GM23338 (cell line): ENCODE measurements around the gene NHERF1. TPM values are rescaled to one million over a fixed set of nuclear protein-coding genes. Genes with fewer than 3 reads are reported as not detected.
A peak's percentile ranks its signal among the peaks of the same experiment; 100 is the strongest.

Experiments used
- ATAC-seq: fragments of 200-7000 bp; cut with Tn5 transposase; 3 replicates; pipeline ENCODE4 v1.9.1; 2020
- DNase-seq: peaks from one replicate; pipeline ENCODE4 v3.0.0-alpha.2; 2015; ENCODE audit warnings: low spot score
- H2AFZ ChIP-seq: fragments of 200-600 bp; sonication (generic); 2 replicates; pipeline ENCODE4 v1.8.0; 2016; ENCODE audit warnings: antibody characterized with exemption, mild to moderate bottlenecking, moderate library complexity
- H3F3A ChIP-seq: fragments of 200-600 bp; sonication (generic); replicated peaks from 2 replicates; pipeline ENCODE4 v1.8.0; 2017; ENCODE audit warnings: antibody characterized with exemption, mixed run types, low read depth
- H3K27ac ChIP-seq: fragments of 200-600 bp; sonication (generic); 2 replicates; pipeline ENCODE4 v1.6.1; 2016; ENCODE audit warnings: low read depth
- H3K27me3 ChIP-seq: fragments of 200-600 bp; sonication (generic); 2 replicates; pipeline ENCODE4 v1.8.0; 2016; ENCODE audit warnings: mild to moderate bottlenecking, mixed run types, moderate library complexity; ENCODE audit not compliant: insufficient read depth
- H3K36me3 ChIP-seq: fragments of 200-600 bp; sonication (generic); 2 replicates; pipeline ENCODE4 v1.8.0; 2016; ENCODE audit warnings: mild to moderate bottlenecking; ENCODE audit not compliant: insufficient read depth
- H3K4me1 ChIP-seq: fragments of 200-600 bp; sonication (generic); 2 replicates; pipeline ENCODE4 v1.8.0; 2016; ENCODE audit warnings: mild to moderate bottlenecking, moderate library complexity; ENCODE audit not compliant: insufficient read depth
- H3K4me2 ChIP-seq: fragments of 200-600 bp; sonication (generic); 2 replicates; pipeline ENCODE4 v1.7.1; 2017; ENCODE audit warnings: mixed run types
- H3K4me3 ChIP-seq: fragments of 200-600 bp; sonication (generic); 2 replicates; pipeline ENCODE4 v1.6.1; 2016; ENCODE audit warnings: mixed run types
- H3K79me2 ChIP-seq: fragments of 200-600 bp; sonication (generic); replicated peaks from 2 replicates; pipeline ENCODE4 v1.8.0; 2017; ENCODE audit warnings: mild to moderate bottlenecking; ENCODE audit not compliant: insufficient read depth
- H3K9me2 ChIP-seq: fragments of 200-600 bp; sonication (generic); 2 replicates; pipeline ENCODE4 v1.8.0; 2017; ENCODE audit not compliant: insufficient read depth
- H4K20me1 ChIP-seq: fragments of 200-600 bp; sonication (generic); replicated peaks from 2 replicates; pipeline ENCODE4 v1.8.0; 2017; ENCODE audit warnings: mild to moderate bottlenecking; ENCODE audit not compliant: insufficient read depth
- H3K27ac Mint-ChIP-seq: 2 replicates; pipeline ENCODE4 v1.8.0; 2020; ENCODE audit warnings: inconsistent platforms, mild to moderate bottlenecking, moderate library complexity, mixed read lengths
- H3K27me3 Mint-ChIP-seq: 3 replicates; pipeline ENCODE4 v1.8.0; 2022; ENCODE audit warnings: low read depth, mild to moderate bottlenecking, moderate library complexity, mixed read lengths, inconsistent platforms; ENCODE audit not compliant: insufficient read depth, poor library complexity
- H3K36me3 Mint-ChIP-seq: 3 replicates; pipeline ENCODE4 v1.8.0; 2021; ENCODE audit warnings: low read depth, mild to moderate bottlenecking, inconsistent platforms, moderate library complexity, mixed read lengths
- H3K4me1 Mint-ChIP-seq: 3 replicates; pipeline ENCODE4 v1.8.0; 2020; ENCODE audit warnings: mild to moderate bottlenecking, inconsistent platforms, mixed read lengths
- H3K4me3 Mint-ChIP-seq: 3 replicates; pipeline ENCODE4 v1.8.0; 2021; ENCODE audit warnings: moderate library complexity, mild to moderate bottlenecking, inconsistent platforms, mixed read lengths
- H3K9me3 Mint-ChIP-seq: 3 replicates; pipeline ENCODE4 v1.8.0; 2020; ENCODE audit warnings: moderate library complexity, mild to moderate bottlenecking, inconsistent platforms, mixed read lengths
- CREB1 ChIP-seq: fragments of 250-450 bp; sonication (Bioruptor Pico); IDR thresholded peaks from 2 replicates; pipeline ENCODE4 v1.5.0; 2020; ENCODE audit warnings: low read depth, mild to moderate bottlenecking, moderate library complexity
- EZH2phosphoT487 ChIP-seq: fragments of 200-600 bp; sonication (generic); IDR thresholded peaks from one replicate; pipeline ENCODE4 v1.8.1; 2018; ENCODE audit warnings: antibody characterized with exemption; ENCODE audit not compliant: unreplicated experiment
- JUNB ChIP-seq: IDR thresholded peaks from one replicate; pipeline ENCODE4 v1.6.1; 2016; ENCODE audit warnings: antibody characterized with exemption; ENCODE audit not compliant: unreplicated experiment
- POLR2AphosphoS5 ChIP-seq: IDR thresholded peaks from 2 replicates; pipeline ENCODE4 v1.6.1; 2016; ENCODE audit warnings: antibody characterized with exemption, low read depth
- STAT1 ChIP-seq: IDR thresholded peaks from one replicate; pipeline ENCODE4 v1.6.1; 2016; ENCODE audit warnings: antibody characterized with exemption; ENCODE audit not compliant: unreplicated experiment
- ZNF331 ChIP-seq: fragments of 250-450 bp; sonication (Bioruptor Pico); IDR thresholded peaks from 2 replicates; pipeline ENCODE4 v1.5.0; 2020; ENCODE audit warnings: low read depth, mild to moderate bottlenecking, moderate library complexity
- polyA plus RNA-seq: library from polyadenylated mRNA; unstranded; fragments of >200 nt; fragmentation: Nextera tagmentation; extraction: Ambion mirVana; gene quantifications from 2 replicates; pipeline ENCODE4 v1.2.1, GENCODE V29; 2016
- total RNA-seq: library from RNA; depleted of rRNA; stranded (reverse); fragments of >200 nt; shearing (Covaris generic); gene quantifications from 2 replicates; pipeline ENCODE4 v1.2.3, GENCODE V29; 2014
- TF ChIP-seq, protein P1 (sequence below), 2 experiments: fragments of 200-600 bp in 1 of 2; sonication (generic) in 1 of 2; conservative IDR thresholded peaks; 2 replicates each; pipeline versions ENCODE4 v1.5.1 to v1.6.1; 2016 to 2017; ENCODE audit warnings: antibody characterized with exemption in 2 of 2, low read depth in 2 of 2, mild to moderate bottlenecking in 2 of 2, moderate library complexity in 1 of 2

Gene NHERF1
- total and polyA plus RNA-seq, 2 experiments from 2014 or later = 48.8 to 100 TPM

DNA sequence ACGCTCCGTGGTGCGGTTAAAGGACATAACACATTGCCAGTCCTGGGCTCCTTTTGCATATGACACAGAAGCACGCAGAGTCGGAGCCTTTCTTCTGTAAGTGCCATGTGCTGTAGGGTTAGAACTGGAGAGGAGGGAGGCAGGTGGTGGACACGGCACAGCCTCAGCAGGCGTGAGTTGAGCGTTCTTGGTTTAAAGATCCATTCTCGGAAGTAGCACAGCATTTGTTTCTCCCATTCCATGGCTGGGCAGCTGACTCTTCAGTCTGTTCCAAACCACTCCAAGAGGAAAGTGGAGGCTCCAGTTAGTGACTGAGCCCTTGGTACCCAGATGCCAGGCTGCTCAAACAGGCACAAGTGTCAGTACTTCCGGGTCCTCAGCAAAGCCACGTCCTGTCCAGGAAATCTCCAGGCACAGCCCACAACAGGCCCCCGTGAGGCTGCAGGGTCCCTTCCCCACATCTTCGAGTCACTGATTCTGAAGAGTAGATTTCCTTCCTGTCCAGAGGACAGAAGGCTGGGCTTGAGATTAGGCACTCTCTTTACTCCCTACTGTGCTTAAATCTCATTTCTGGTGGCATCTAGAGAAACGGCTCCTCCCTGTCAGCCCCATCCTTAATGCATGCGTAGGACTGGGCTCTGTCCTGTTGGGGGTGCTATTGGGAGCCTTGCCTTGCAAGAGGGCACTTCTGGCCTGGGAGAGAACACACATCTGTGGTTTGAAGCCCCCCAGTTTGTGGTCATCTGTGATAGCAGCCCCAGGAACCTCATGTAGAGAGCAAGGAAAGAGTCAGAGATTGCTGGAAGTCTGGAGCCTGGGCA, 67.3 kb downstream of the NHERF1 start:
- no peaks in the 10 kb centered on the region for H3K9me2 ChIP-seq
- H3F3A ChIP-seq = no peaks in the 10 kb centered on the region
- no peak overlapping the region for H3K27ac Mint-ChIP-seq
- H4K20me1 ChIP-seq = peaks cover 9% of the 10 kb centered on the region
- H3K36me3 ChIP-seq = no peaks in the 10 kb centered on the region
- no peak overlapping the region for H3K4me2 ChIP-seq
- H3K36me3 Mint-ChIP-seq = peaks cover 2% of the 10 kb centered on the region; the same call in 1 of the 3 replicates
- no peak overlapping the region for H3K27ac ChIP-seq
- H3K9me3 Mint-ChIP-seq = no peaks in the 10 kb centered on the region
- H3K27me3 ChIP-seq = no peaks in the 10 kb centered on the region
- no peak overlapping the region for H3K4me3 ChIP-seq
- H3K4me3 Mint-ChIP-seq = no peak overlapping the region
- no peaks in the 10 kb centered on the region for H3K4me1 ChIP-seq
- DNase-seq = peak; percentile 79
- ATAC-seq = peak; percentile 87
- H3K4me1 Mint-ChIP-seq = peaks cover 4% of the 10 kb centered on the region
- no peaks in the 10 kb centered on the region for H3K79me2 ChIP-seq
- peaks cover 19% of the 10 kb centered on the region for H3K27me3 Mint-ChIP-seq
- TF ChIP-seq, protein P1, sequence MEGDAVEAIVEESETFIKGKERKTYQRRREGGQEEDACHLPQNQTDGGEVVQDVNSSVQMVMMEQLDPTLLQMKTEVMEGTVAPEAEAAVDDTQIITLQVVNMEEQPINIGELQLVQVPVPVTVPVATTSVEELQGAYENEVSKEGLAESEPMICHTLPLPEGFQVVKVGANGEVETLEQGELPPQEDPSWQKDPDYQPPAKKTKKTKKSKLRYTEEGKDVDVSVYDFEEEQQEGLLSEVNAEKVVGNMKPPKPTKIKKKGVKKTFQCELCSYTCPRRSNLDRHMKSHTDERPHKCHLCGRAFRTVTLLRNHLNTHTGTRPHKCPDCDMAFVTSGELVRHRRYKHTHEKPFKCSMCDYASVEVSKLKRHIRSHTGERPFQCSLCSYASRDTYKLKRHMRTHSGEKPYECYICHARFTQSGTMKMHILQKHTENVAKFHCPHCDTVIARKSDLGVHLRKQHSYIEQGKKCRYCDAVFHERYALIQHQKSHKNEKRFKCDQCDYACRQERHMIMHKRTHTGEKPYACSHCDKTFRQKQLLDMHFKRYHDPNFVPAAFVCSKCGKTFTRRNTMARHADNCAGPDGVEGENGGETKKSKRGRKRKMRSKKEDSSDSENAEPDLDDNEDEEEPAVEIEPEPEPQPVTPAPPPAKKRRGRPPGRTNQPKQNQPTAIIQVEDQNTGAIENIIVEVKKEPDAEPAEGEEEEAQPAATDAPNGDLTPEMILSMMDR (conservative IDR thresholded peaks at IDR 0.05; ENCODE audit: low read depth in 2 of 2) = peak; percentile 72 to 79
- TF ChIP-seq STAT1 = no peak
- H2AFZ ChIP-seq = no peak overlapping the region

DNA sequence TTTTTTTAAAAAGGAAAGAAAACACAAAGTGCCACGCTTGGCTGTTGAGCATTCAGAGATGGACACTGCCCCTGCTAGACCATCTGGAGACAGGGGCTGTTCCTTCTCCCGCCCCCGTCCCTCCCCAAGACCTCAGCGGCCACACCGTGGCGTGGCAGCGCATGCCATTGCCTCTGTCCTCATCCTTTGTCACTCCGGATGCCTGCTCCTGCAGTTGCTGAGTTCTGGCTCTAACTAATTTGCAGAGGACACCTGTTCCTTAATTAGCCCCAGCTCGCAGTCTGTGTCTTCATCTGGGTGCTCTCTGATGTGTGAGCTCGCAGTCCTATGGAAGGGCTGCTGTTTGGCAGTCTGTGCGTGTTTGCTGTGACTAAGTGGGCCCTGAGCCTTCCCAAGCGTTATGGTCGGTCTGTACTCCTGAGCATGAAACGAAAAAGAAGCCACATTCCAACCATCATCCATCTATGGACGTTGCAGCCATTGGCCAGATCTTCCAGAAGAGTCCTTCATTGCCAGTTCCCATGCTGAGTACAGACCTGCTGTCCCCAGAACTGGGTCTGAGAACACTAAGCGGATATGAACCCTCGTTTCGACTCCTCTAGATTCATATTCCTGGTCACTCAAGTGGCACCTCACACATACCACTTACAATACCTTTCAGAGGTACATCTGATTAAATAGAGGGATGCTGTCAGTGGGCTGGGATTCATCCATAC, 68.6 kb downstream of the NHERF1 start:
- Mint-ChIP-seq H3K27me3 (peaks cover 22% of the 10 kb centered on the region), H3K27ac (no peak overlapping the region), H3K4me1 (peaks cover 4% of the 10 kb centered on the region), H3K4me3 (no peak overlapping the region), H3K36me3 (0 out of 3 replicates have a peak, but pooled peaks cover 3% of the 10 kb centered on the region), H3K9me3 (no peaks in the 10 kb centered on the region)
- TF ChIP-seq EZH2phosphoT487 (no peak), CREB1 (CRISPR knock-in tag) (no peak), POLR2AphosphoS5 (no peak)
- Histone ChIP-seq H3K79me2 (no peaks in the 10 kb centered on the region), H3K4me2 (no peak overlapping the region), H4K20me1 (peaks cover 9% of the 10 kb centered on the region), H3F3A (no peaks in the 10 kb centered on the region), H3K36me3 (no peaks in the 10 kb centered on the region), H3K27ac (no peak overlapping the region), H3K27me3 (no peaks in the 10 kb centered on the region), H3K9me2 (no peaks in the 10 kb centered on the region), H3K4me3 (no peak overlapping the region), H3K4me1 (no peaks in the 10 kb centered on the region), H2AFZ (no peak overlapping the region)
- DNase-seq (no peak), ATAC-seq (no peak)

DNA sequence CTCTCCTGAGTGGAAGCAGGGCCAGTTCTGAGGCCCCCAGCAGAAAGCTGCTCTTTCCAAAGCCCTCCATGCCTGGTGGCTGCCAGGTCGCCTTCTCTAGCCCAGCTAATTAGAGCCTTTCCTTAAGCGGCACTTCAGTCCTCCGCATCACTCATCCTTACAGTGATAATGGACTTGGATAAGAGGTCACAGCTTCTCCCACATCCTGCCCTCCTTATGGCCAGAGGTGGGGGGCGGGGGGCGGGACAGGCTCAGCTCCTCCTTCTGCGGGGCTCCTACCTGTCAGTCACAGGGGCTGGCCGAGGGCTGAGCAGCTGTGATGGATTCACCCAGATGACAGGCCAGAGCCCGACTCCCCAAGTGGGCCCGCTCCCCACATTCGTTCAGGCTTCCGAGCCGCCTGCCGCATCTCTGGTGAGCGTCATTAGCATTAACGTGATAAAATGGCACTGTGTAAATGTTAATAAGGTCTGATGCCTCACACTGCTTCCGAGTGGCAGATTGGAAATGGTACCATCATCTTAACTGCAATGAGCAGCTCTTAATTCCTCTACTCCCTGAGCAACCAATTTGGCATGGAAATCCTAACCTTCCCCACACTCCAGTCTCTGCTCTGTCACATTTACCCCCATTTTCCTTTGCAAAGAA, 70.0 kb downstream of the NHERF1 start:
- no peak overlapping the region for H3K27ac Mint-ChIP-seq
- no peak overlapping the region for H3K4me3 ChIP-seq
- H3K9me2 ChIP-seq = no peaks in the 10 kb centered on the region
- DNase-seq (peak; percentile 23), ATAC-seq (peak; percentile 33; the same call in 2 of the 3 replicates)
- no peak overlapping the region for H2AFZ ChIP-seq
- peaks cover 4% of the 10 kb centered on the region for H3K4me1 Mint-ChIP-seq
- no peaks in the 10 kb centered on the region for H3K36me3 ChIP-seq
- no peak overlapping the region for H3K4me2 ChIP-seq
- H3K36me3 Mint-ChIP-seq = 0 out of 3 replicates have a peak, but pooled peaks cover 3% of the 10 kb centered on the region
- H4K20me1 ChIP-seq = peaks cover 13% of the 10 kb centered on the region
- no peaks in the 10 kb centered on the region for H3K79me2 ChIP-seq
- no peaks in the 10 kb centered on the region for H3K27me3 ChIP-seq
- H3K9me3 Mint-ChIP-seq = no peaks in the 10 kb centered on the region
- H3K27me3 Mint-ChIP-seq = peaks cover 22% of the 10 kb centered on the region
- H3K4me1 ChIP-seq = no peaks in the 10 kb centered on the region
- H3K27ac ChIP-seq = no peak overlapping the region
- H3K4me3 Mint-ChIP-seq = no peak overlapping the region
- no peaks in the 10 kb centered on the region for H3F3A ChIP-seq
- TF ChIP-seq EZH2phosphoT487 = no peak
- TF ChIP-seq CREB1 (CRISPR knock-in tag) = no peak
- no peak for TF ChIP-seq ZNF331 (CRISPR knock-in tag)
- TF ChIP-seq JUNB = no peak
- TF ChIP-seq POLR2AphosphoS5 = no peak
